Measurements from ENCODE around the gene MCAT.
A peak's percentile ranks its signal among the peaks of the same experiment; 100 is the strongest.

MCAT gene

DNA sequence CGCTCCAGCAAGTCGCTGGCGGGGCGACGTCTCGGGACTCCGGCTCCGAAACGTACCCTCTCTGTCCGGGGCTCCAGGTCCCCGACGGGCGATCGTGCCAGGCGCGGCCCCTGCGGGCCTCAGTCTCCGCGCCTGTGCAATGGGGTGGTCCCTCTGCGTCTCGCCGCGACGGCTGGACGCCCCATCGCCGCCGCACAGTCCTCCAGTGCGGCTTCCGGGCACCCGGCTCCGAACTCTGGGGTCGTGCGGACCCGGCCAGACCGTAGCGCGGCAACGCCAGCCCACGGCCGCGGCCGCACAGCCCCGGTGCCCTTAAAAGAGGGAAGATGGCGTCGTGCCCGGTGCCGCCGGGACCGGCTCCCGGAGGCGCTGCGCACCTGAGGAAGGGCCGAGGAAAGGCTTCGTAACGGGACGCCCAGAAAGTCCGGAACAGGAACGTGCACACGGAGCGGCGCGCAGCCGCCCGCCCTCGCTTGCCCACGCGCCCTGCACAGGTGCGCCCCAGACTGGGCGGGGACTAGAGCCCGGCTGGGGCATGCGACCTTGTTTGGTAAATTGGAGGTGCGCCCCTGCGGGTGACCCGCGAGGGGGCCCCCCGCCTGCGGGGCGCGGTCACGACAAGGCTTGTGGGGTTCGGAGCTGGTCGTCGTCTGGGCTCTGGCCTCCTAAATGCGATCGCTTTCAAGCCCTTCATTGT lies 32.1 kb downstream of the MCAT start:
- Histone ChIP-seq H3K27ac (ENCODE audit: low read length, poor library complexity, severe bottlenecking) (no peak overlapping the region), H4K8ac (ENCODE audit: low read length) (peak overlapping the region; percentile 24), H2BK5ac (ENCODE audit: low read depth, low read length, poor library complexity, severe bottlenecking) (no peak overlapping the region), H2AK5ac (ENCODE audit: low read length, severe bottlenecking) (no peak overlapping the region), H3K9me3 (ENCODE audit: control insufficient read depth, low read length) (no peaks in the 10 kb centered on the region), H2BK12ac (ENCODE audit: low read length in 2 of 2) (no peak overlapping the region), H3K18ac (ENCODE audit: low read depth in 1 of 2, low read length in 2 of 2) (peak overlapping the region; percentile 54 to 85), H3K4me2 (ENCODE audit: low read length, poor library complexity, severe bottlenecking) (peak overlapping the region; percentile 97), H3K27me3 (ENCODE audit: control insufficient read depth in 1 of 2, insufficient read depth in 1 of 2, low read length in 2 of 2) (peaks cover 56 to 85% of the 10 kb centered on the region in 2 experiments), H3K9ac (ENCODE audit: low read length) (no peak overlapping the region), H3K4me3 (ENCODE audit: insufficient read depth in 1 of 2, low read depth in 1 of 2, low read length in 2 of 2) (peak overlapping the region; percentile 56 to 67), H3K4me1 (ENCODE audit: control insufficient read depth, insufficient read depth, low read depth, low read length) (peaks cover 17% of the 10 kb centered on the region), H2BK15ac (ENCODE audit: low read depth, poor library complexity, severe bottlenecking) (no peak overlapping the region), H3K14ac (ENCODE audit: low read length in 2 of 2) (peak overlapping the region in 1 of 2 experiments; percentile 79), H2BK120ac (ENCODE audit: low read depth, low read length) (no peak overlapping the region), H3K4ac (ENCODE audit: low read depth in 1 of 2, low read length in 2 of 2) (peak overlapping the region in 1 of 2 experiments; percentile 44), H3K23ac (ENCODE audit: low read length in 2 of 2) (peak overlapping the region; percentile 30 to 34), H4K91ac (ENCODE audit: low read length) (no peak overlapping the region), H2AFZ (ENCODE audit: low read depth, low read length) (peak overlapping the region; percentile 59), H3K79me1 (replicated peaks; ENCODE audit: low read length, poor library complexity, severe bottlenecking) (no peaks in the 10 kb centered on the region), H3K36me3 (ENCODE audit: control insufficient read depth in 1 of 2, insufficient read depth in 2 of 2, low read depth in 1 of 2, low read length in 2 of 2) (no peaks in the 10 kb centered on the region)
- 6% methylated on average over 86 of the region's 86 CpGs for WGBS
- DNase-seq: no peak

DNA sequence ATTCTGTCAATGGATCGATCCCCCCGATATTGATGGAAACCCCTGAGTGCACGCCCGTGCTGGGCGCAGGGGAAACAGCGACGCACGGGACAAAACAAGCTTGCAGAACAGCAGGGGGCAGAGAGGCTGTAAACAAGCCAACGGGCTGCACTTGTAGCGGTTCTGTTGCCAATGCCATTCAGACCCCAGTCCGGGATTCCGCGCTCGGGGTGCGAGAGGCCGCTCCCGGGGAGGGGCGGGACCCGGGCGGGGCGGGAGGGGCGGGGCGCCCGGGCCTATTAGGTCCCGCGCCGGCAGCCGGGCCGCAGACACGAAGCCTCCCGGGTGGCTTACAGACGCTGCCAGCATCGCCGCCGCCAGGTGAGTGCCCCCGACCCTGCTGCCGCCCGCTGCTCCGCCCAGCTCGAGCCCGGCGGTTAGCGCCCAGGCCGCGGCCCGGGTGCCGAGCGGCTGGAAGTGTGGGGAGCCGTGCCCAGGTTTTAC lies 32.7 kb downstream of the MCAT start, which contains the start of gene BIK:
BIK (plus strand) TSS at position 307 of the 483 bp plus-strand sequence. CDS start 13,273 bp downstream, outside the sequence.
- no peak within 1 kb of the TSS for H3K9ac ChIP-seq (ENCODE audit: low read length)
- no peak within 1 kb of the TSS for H2BK12ac ChIP-seq (ENCODE audit: low read length in 2 of 2)
- peak within 1 kb of the TSS; percentile 54 to 85 for H3K18ac ChIP-seq (ENCODE audit: low read depth in 1 of 2, low read length in 2 of 2)
- H3K23ac ChIP-seq (ENCODE audit: low read length in 2 of 2): peak within 1 kb of the TSS; percentile 30 to 34
- no peak within 1 kb of the TSS for H2BK5ac ChIP-seq (ENCODE audit: low read depth, low read length, poor library complexity, severe bottlenecking)
- H3K79me1 ChIP-seq (replicated peaks; ENCODE audit: low read length, poor library complexity, severe bottlenecking): no peaks in the 10 kb centered on the region
- peak within 1 kb of the TSS in 1 of 2 experiments; percentile 44 for H3K4ac ChIP-seq (ENCODE audit: low read depth in 1 of 2, low read length in 2 of 2)
- H3K4me3 ChIP-seq (ENCODE audit: insufficient read depth in 1 of 2, low read depth in 1 of 2, low read length in 2 of 2): peak within 1 kb of the TSS; percentile 56 to 68
- H2BK120ac ChIP-seq (ENCODE audit: low read depth, low read length): no peak within 1 kb of the TSS
- under 1% methylated on average over 48 of the region's 49 CpGs for WGBS
- H4K91ac ChIP-seq (ENCODE audit: low read length): no peak within 1 kb of the TSS
- H3K14ac ChIP-seq (ENCODE audit: low read length in 2 of 2): peak within 1 kb of the TSS in 1 of 2 experiments; percentile 79
- peak within 1 kb of the TSS; percentile 59 for H2AFZ ChIP-seq (ENCODE audit: low read depth, low read length)
- DNase-seq: peak; percentile 52
- peak within 1 kb of the TSS; percentile 97 for H3K4me2 ChIP-seq (ENCODE audit: low read length, poor library complexity, severe bottlenecking)
- H3K27ac ChIP-seq (ENCODE audit: low read length, poor library complexity, severe bottlenecking): no peak within 1 kb of the TSS
- no peak within 1 kb of the TSS for H2BK15ac ChIP-seq (ENCODE audit: low read depth, poor library complexity, severe bottlenecking)
- peaks cover 17% of the 10 kb centered on the region for H3K4me1 ChIP-seq (ENCODE audit: control insufficient read depth, insufficient read depth, low read depth, low read length)
- H3K36me3 ChIP-seq (ENCODE audit: control insufficient read depth in 1 of 2, insufficient read depth in 2 of 2, low read depth in 1 of 2, low read length in 2 of 2): no peaks in the 10 kb centered on the region
- no peak within 1 kb of the TSS for H2AK5ac ChIP-seq (ENCODE audit: low read length, severe bottlenecking)
- peaks cover 56 to 80% of the 10 kb centered on the region in 2 experiments for H3K27me3 ChIP-seq (ENCODE audit: control insufficient read depth in 1 of 2, insufficient read depth in 1 of 2, low read length in 2 of 2)
- H4K8ac ChIP-seq (ENCODE audit: low read length): peak within 1 kb of the TSS; percentile 24
- H3K9me3 ChIP-seq (ENCODE audit: control insufficient read depth, low read length): no peaks in the 10 kb centered on the region

DNA sequence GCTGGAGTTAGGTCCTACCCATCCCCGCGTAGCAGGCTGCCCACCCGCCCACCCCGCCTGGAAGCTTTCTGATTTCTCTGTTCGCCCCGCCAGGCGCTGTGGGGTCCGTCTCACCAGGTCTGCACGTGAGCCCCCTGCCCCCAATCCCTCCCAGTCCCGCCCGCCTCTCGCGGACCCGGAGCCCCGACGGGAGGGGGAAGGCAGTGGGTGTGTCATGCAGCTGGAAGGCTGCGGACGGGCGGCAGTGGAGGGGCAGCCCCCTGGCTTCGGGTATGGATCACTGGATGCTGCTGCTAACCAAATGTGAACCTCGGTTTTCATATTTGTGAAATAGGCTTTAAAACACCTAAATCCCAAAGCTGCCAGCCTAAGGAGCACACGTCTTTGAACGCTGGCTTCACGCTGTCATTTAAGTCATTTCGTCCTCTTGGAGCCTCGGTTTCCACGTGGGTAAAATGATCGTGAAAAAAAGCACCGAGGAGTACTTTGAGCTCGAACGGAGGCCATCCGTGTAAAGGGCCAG lies 33.2 kb downstream of the MCAT start:
- Histone ChIP-seq H2BK12ac (ENCODE audit: low read length in 2 of 2) (no peak overlapping the region), H3K4me3 (ENCODE audit: insufficient read depth in 1 of 2, low read depth in 1 of 2, low read length in 2 of 2) (peak overlapping the region in 1 of 2 experiments; percentile 68), H3K4me1 (ENCODE audit: control insufficient read depth, insufficient read depth, low read depth, low read length) (peaks cover 17% of the 10 kb centered on the region), H3K9me3 (ENCODE audit: control insufficient read depth, low read length) (no peaks in the 10 kb centered on the region), H3K4me2 (ENCODE audit: low read length, poor library complexity, severe bottlenecking) (peak overlapping the region; percentile 97), H2BK5ac (ENCODE audit: low read depth, low read length, poor library complexity, severe bottlenecking) (no peak overlapping the region), H3K18ac (ENCODE audit: low read depth in 1 of 2, low read length in 2 of 2) (no peak overlapping the region), H2BK15ac (ENCODE audit: low read depth, poor library complexity, severe bottlenecking) (no peak overlapping the region), H3K79me1 (replicated peaks; ENCODE audit: low read length, poor library complexity, severe bottlenecking) (no peaks in the 10 kb centered on the region), H3K9ac (ENCODE audit: low read length) (no peak overlapping the region), H3K27ac (ENCODE audit: low read length, poor library complexity, severe bottlenecking) (no peak overlapping the region), H3K14ac (ENCODE audit: low read length in 2 of 2) (no peak overlapping the region), H4K8ac (ENCODE audit: low read length) (no peak overlapping the region), H2BK120ac (ENCODE audit: low read depth, low read length) (no peak overlapping the region), H2AFZ (ENCODE audit: low read depth, low read length) (peak overlapping the region; percentile 39), H3K36me3 (ENCODE audit: control insufficient read depth in 1 of 2, insufficient read depth in 2 of 2, low read depth in 1 of 2, low read length in 2 of 2) (no peaks in the 10 kb centered on the region), H4K91ac (ENCODE audit: low read length) (no peak overlapping the region), H3K23ac (ENCODE audit: low read length in 2 of 2) (peak overlapping the region in 1 of 2 experiments; percentile 23), H2AK5ac (ENCODE audit: low read length, severe bottlenecking) (no peak overlapping the region), H3K27me3 (ENCODE audit: control insufficient read depth in 1 of 2, insufficient read depth in 1 of 2, low read length in 2 of 2) (peaks cover 53 to 76% of the 10 kb centered on the region in 2 experiments), H3K4ac (ENCODE audit: low read depth in 1 of 2, low read length in 2 of 2) (no peak overlapping the region)
- no peak for DNase-seq
- WGBS: 4% methylated on average over 24 of the region's 32 CpGs

DNA sequence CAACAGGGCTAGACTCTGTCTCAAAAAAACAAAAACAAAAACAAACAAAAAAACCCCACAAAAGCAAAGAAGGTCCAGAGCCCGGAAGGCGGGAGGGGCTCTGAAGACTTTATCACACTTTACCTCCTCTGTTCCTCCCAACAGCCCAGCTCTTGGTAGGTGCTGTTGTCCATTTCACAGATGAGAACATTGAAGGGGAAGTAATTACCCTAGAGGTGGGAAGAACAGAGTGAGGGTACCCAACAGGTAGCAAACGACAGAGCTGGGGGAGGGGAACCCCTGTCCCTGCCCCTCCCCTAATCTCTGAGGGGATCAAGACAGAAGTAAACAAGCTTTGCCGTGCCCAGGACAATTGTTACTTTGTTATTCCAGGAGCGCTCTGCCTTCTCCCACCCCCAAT lies 33.7 kb downstream of the MCAT start:
- Histone ChIP-seq H3K23ac (ENCODE audit: low read length in 2 of 2) (no peak overlapping the region), H2AK5ac (ENCODE audit: low read length, severe bottlenecking) (no peak overlapping the region), H3K18ac (ENCODE audit: low read depth in 1 of 2, low read length in 2 of 2) (no peak overlapping the region), H2AFZ (ENCODE audit: low read depth, low read length) (no peak overlapping the region), H3K9me3 (ENCODE audit: control insufficient read depth, low read length) (no peaks in the 10 kb centered on the region), H3K4me1 (ENCODE audit: control insufficient read depth, insufficient read depth, low read depth, low read length) (peaks cover 17% of the 10 kb centered on the region), H3K79me1 (replicated peaks; ENCODE audit: low read length, poor library complexity, severe bottlenecking) (no peaks in the 10 kb centered on the region), H3K4me2 (ENCODE audit: low read length, poor library complexity, severe bottlenecking) (no peak overlapping the region), H3K4me3 (ENCODE audit: insufficient read depth in 1 of 2, low read depth in 1 of 2, low read length in 2 of 2) (no peak overlapping the region), H3K4ac (ENCODE audit: low read depth in 1 of 2, low read length in 2 of 2) (no peak overlapping the region), H3K14ac (ENCODE audit: low read length in 2 of 2) (no peak overlapping the region), H2BK5ac (ENCODE audit: low read depth, low read length, poor library complexity, severe bottlenecking) (no peak overlapping the region), H2BK15ac (ENCODE audit: low read depth, poor library complexity, severe bottlenecking) (no peak overlapping the region), H4K91ac (ENCODE audit: low read length) (no peak overlapping the region), H2BK120ac (ENCODE audit: low read depth, low read length) (no peak overlapping the region), H3K27ac (ENCODE audit: low read length, poor library complexity, severe bottlenecking) (no peak overlapping the region), H3K9ac (ENCODE audit: low read length) (no peak overlapping the region), H4K8ac (ENCODE audit: low read length) (no peak overlapping the region), H3K27me3 (ENCODE audit: control insufficient read depth in 1 of 2, insufficient read depth in 1 of 2, low read length in 2 of 2) (peaks cover 48 to 72% of the 10 kb centered on the region in 2 experiments), H3K36me3 (ENCODE audit: control insufficient read depth in 1 of 2, insufficient read depth in 2 of 2, low read depth in 1 of 2, low read length in 2 of 2) (no peaks in the 10 kb centered on the region), H2BK12ac (ENCODE audit: low read length in 2 of 2) (no peak overlapping the region)
- no peak for DNase-seq
- WGBS: 6% methylated on average over 2 of the region's 5 CpGs

Measured in mesenchymal stem cell (in vitro differentiated cells and primary cell).